ENCODE measurements around the gene TFR2. TPM values are rescaled to one million over a fixed set of nuclear protein-coding genes. Genes with fewer than 3 reads are reported as not detected.

TFR2 gene
- total and polyA plus RNA-seq, 8 donors = 1.2 to 11.6 (median 3.2) TPM; not detected in 1

DNA sequence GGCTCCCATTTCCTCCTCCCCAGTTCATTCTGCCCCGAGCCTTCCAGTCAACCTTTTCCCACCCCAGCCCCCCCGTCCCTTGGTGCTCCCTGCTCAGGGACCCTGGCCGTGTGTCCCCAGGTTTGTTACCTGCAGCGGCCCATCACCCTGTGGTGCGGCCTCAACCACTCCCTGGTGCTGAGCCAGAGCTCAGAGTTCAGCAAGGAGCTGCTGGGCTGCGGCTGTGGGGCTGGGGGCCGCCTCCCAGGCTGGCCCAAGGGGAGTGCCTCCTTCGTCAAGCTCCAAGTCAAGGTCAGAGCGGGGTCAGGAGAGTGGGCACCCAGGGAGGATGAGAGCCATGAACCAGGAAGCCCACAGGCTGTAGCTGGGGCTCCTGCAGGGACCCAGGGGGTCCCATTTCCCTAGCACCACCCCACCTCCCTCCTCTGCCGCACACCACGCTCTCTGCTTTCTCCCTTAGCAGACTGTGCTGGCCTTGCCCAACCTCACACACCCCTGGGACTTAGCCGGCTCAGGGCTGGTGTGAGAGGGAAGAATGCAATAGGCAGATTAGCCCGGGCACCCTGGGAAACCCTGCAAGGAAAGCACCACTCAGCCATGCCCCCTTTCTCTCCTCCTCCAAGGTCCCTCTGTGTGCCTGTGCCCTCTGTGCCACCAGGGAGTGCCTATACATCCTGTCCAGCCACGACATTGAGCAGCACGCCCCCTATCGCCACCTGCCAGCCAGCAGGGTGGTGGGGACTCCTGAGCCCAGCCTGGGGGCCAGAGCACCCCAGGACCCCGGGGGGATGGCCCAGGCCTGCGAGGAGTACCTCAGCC is 41.2 kb downstream of the TFR2 start:
- intact Hi-C loops (cut with DNase I; ENCODE audit: low total_unique reads) = no loop called here
- H3K27ac ChIP-seq = no peak overlapping the region

DNA sequence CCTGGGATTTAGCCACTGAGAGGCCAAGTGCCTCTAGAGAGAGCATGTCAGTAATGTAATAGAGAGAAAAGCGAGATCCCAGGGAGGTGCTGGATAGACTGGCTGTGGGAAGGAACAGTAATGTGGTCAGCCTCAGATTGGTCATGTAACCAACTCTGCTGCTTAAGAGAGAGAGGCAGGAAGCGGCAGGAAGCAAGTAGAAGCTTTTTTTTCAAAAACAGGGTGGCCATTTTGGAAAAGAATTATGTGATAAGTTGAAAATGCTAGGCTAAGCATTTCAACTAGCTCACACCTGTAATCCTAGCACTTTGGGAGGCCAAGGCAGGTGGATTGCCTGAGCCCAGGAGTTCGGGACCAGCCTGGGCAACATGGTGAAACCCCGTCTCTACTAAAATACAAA is 42.9 kb downstream of the TFR2 start:
- Histone ChIP-seq H3K27ac (no peak overlapping the region), H3K4me1 (peaks cover 7 to 16% (median 13%) of the 10 kb centered on the region in 4 donors), H3K9me3 (no peaks in the 10 kb centered on the region), H3K36me3 (no peaks in the 10 kb centered on the region), H3K4me3 (no peak overlapping the region), H3K27me3 (no peaks in the 10 kb centered on the region)
- intact Hi-C loops (cut with DNase I; ENCODE audit: low total_unique reads) = no loop called here
- TF ChIP-seq POLR2A (IDR thresholded peaks at IDR 0.05) (no peak), POLR2AphosphoS5 (IDR thresholded peaks at IDR 0.05) (no peak), EP300 (IDR thresholded peaks at IDR 0.05) (no peak)
- TF ChIP-seq, protein P1, sequence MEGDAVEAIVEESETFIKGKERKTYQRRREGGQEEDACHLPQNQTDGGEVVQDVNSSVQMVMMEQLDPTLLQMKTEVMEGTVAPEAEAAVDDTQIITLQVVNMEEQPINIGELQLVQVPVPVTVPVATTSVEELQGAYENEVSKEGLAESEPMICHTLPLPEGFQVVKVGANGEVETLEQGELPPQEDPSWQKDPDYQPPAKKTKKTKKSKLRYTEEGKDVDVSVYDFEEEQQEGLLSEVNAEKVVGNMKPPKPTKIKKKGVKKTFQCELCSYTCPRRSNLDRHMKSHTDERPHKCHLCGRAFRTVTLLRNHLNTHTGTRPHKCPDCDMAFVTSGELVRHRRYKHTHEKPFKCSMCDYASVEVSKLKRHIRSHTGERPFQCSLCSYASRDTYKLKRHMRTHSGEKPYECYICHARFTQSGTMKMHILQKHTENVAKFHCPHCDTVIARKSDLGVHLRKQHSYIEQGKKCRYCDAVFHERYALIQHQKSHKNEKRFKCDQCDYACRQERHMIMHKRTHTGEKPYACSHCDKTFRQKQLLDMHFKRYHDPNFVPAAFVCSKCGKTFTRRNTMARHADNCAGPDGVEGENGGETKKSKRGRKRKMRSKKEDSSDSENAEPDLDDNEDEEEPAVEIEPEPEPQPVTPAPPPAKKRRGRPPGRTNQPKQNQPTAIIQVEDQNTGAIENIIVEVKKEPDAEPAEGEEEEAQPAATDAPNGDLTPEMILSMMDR (IDR thresholded peaks at IDR 0.05) = no peak
- DNase-seq = no peak
- 87 to 93% (median 89%) methylated on average over 4 of the region's 4 CpGs for WGBS, 5 donors

More for the DNA sequence above, 41.2 kb downstream of the TFR2 start:
- no peak overlapping the region for H3K4me3 ChIP-seq
- TF ChIP-seq POLR2AphosphoS5 (IDR thresholded peaks at IDR 0.05) (no peak), EP300 (IDR thresholded peaks at IDR 0.05) (no peak), POLR2A (IDR thresholded peaks at IDR 0.05) (no peak)
- TF ChIP-seq, protein P1 (IDR thresholded peaks at IDR 0.05) = no peak
- peaks cover 0 to 3% (median 0%) of the 10 kb centered on the region in 3 donors for H3K27me3 ChIP-seq
- H3K4me1 ChIP-seq = peaks cover 19 to 33% (median 27%) of the 10 kb centered on the region in 4 donors
- WGBS, 5 donors = 58 to 77% (median 70%) methylated on average over 7 to 18 of the region's 18 CpGs
- DNase-seq = no peak
- H3K9me3 ChIP-seq = no peaks in the 10 kb centered on the region
- H3K36me3 ChIP-seq = no peaks in the 10 kb centered on the region

DNA sequence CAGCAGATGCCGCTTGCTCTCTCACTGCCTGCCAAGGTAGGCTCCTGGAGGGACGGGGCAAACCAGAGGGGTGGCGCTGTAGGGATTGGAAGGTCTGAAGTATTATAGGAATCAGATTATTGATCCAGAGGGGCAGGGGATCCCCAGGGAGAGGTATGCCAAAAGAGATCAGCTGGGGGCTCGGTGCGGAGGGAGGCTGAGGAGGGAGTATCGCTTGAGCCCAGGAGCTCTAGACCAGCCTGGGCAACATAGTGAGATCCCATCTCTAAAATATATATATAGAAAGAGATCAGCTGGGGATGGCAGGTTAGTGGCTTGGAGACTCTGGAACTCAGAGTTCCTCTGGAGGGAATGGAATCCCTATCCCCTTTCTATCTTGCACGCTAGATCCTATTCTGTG is 46.2 kb downstream of the TFR2 start:
- Histone ChIP-seq H3K36me3 (no peaks in the 10 kb centered on the region), H3K27me3 (peaks cover 0 to 6% (median 0%) of the 10 kb centered on the region in 3 donors), H3K9me3 (no peaks in the 10 kb centered on the region), H3K4me3 (no peak overlapping the region), H3K4me1 (no peaks in the 10 kb centered on the region), H3K27ac (no peak overlapping the region)
- TF ChIP-seq POLR2A (IDR thresholded peaks at IDR 0.05) (no peak), POLR2AphosphoS5 (IDR thresholded peaks at IDR 0.05) (no peak), EP300 (IDR thresholded peaks at IDR 0.05) (no peak)
- TF ChIP-seq, protein P1 (IDR thresholded peaks at IDR 0.05) = no peak
- 96 to 98% (median 97%) methylated on average over 7 of the region's 7 CpGs for WGBS, 5 donors
- intact Hi-C loops (cut with DNase I; ENCODE audit: low total_unique reads) = no loop called here
- DNase-seq = no peak

DNA sequence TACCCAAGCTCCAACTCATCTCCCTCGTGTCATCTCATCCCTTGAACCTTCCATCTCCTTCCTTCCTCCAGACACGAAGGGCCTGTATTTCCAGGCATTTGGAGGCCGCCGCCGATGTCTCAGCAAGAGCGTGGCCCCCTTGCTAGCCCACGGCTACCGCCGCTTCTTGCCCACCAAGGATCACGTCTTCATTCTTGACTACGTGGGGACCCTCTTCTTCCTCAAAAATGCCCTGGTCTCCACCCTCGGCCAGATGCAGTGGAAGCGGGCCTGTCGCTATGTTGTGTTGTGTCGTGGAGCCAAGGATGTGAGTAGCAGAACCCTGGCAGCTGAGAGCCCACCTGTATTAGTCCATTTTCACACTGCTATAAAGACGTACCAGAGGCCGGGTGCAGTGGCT is 49.8 kb downstream of the TFR2 start:
- peaks cover 0 to 10% (median 9%) of the 10 kb centered on the region in 4 donors for H3K4me1 ChIP-seq
- H3K4me3 ChIP-seq = no peak overlapping the region
- 92 to 95% (median 93%) methylated on average over 17 of the region's 17 CpGs for WGBS, 5 donors
- H3K9me3 ChIP-seq = no peaks in the 10 kb centered on the region
- no peak for DNase-seq
- TF ChIP-seq POLR2A (IDR thresholded peaks at IDR 0.05) (no peak), POLR2AphosphoS5 (IDR thresholded peaks at IDR 0.05) (no peak), EP300 (IDR thresholded peaks at IDR 0.05) (no peak)
- TF ChIP-seq, protein P1 (IDR thresholded peaks at IDR 0.05) = no peak
- intact Hi-C loops (cut with DNase I; ENCODE audit: low total_unique reads) = no loop called here
- H3K27ac ChIP-seq = no peak overlapping the region
- H3K27me3 ChIP-seq = peaks cover 0 to 17% (median 0%) of the 10 kb centered on the region in 3 donors
- H3K36me3 ChIP-seq = no peaks in the 10 kb centered on the region
